Measurements from ENCODE around the gene APOBR. TPM values are rescaled to one million over a fixed set of nuclear protein-coding genes. Genes with fewer than 3 reads are reported as not detected.

Gene APOBR
- total RNA-seq, 5 donors from 2014 or later (not counting 1 experiment from before 2014, with no cell fraction given) = 6.4 to 16.9 (median 10.3) TPM

DNA sequence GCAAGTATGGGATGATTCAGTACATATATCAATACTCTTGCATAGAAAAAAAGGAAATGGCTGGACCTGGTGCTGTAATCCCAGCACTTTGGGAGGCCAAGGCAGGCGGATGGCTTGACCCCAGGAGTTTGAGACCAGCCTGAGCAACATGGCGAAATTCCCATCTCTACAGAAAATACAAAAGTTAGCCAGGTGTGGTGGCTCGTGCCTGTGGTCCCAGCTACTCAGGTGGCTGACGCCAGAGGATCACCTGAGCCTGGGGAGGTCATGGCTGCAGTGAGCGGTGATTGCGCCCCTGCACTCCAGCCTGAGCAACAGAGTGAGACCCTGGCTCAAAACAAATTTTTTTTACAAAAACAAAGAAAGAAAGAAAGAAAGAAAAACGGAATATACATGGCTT, 52.2 kb downstream of the APOBR start:
- Mint-ChIP-seq H3K36me3 (no peaks in the 10 kb centered on the region), H3K4me1 (peaks cover 11 to 15% (median 12%) of the 10 kb centered on the region in 3 donors), H3K4me3 (no peak overlapping the region), H3K9me3 (no peaks in the 10 kb centered on the region), H3K27me3 (no peaks in the 10 kb centered on the region), H3K27ac (no peak overlapping the region)
- ChIA-PET POLR2A (no interaction called here), CTCF (no interaction called here)
- ATAC-seq (replicated peaks in 1 of 4) (no peak), DNase-seq (no peak)
- Histone ChIP-seq H3K27me3 (replicated peaks in 1 of 2; ENCODE audit: control insufficient read depth in 2 of 2, extremely low read depth in 1 of 2, insufficient read depth in 2 of 2, low read length in 1 of 2) (peaks cover 0 to 4% of the 10 kb centered on the region in 2 experiments), H3K9me3 (no peaks in the 10 kb centered on the region), H3K4me1 (ENCODE audit: control insufficient read depth in 1 of 2, extremely low read depth in 1 of 2, insufficient read depth in 2 of 2, low read length in 2 of 2) (peaks cover 3 to 4% of the 10 kb centered on the region in 2 experiments), H3K27ac (ENCODE audit: low read length) (no peak overlapping the region), H3K4me3 (ENCODE audit: control insufficient read depth in 1 of 2, extremely low read depth in 1 of 2, low read length in 1 of 2) (no peak overlapping the region), H3K36me3 (ENCODE audit: control insufficient read depth in 2 of 2, extremely low read depth in 1 of 2, insufficient read depth in 1 of 2, low read length in 1 of 2) (no peaks in the 10 kb centered on the region)
- WGBS (ENCODE audit: insufficient coverage) = 84% methylated on average over 3 of the region's 7 CpGs

DNA sequence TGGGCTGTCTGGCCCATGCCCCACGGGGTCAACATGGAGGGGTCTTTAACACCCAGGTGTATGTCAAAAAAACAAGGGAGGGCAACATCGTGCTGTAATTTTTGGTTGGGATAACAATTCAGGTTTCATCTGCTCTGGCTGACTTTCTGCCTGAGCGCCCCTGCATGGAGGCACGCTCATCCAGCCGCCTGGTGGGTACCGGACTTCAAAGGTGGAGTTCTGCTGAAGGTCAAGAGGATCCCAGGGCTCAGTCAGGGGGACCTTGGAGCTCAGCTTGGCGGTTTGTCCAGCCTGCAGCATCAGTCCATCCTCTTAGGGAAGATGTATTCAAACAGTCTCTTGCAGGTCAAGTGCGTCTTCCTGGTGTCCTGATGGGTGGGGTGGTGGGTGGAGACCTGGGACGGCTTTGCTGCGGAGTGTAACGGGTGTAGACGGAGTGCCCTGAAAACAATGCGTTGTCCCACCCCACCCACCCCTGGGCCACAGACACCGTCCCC, 53.9 kb downstream of the APOBR start:
- 92% methylated on average over 8 of the region's 14 CpGs for WGBS (ENCODE audit: insufficient coverage)
- peaks cover 3 to 8% of the 10 kb centered on the region in 2 experiments for H3K4me1 ChIP-seq (ENCODE audit: control insufficient read depth in 1 of 2, extremely low read depth in 1 of 2, insufficient read depth in 2 of 2, low read length in 2 of 2)
- H3K36me3 ChIP-seq (ENCODE audit: control insufficient read depth in 2 of 2, extremely low read depth in 1 of 2, insufficient read depth in 1 of 2, low read length in 1 of 2) = no peaks in the 10 kb centered on the region
- H3K36me3 Mint-ChIP-seq = no peaks in the 10 kb centered on the region
- H3K9me3 ChIP-seq = no peaks in the 10 kb centered on the region
- ATAC-seq (replicated peaks in 1 of 4) (no peak), DNase-seq (no peak)
- H3K4me3 ChIP-seq (ENCODE audit: control insufficient read depth in 1 of 2, extremely low read depth in 1 of 2, low read length in 1 of 2) = no peak overlapping the region
- ChIA-PET POLR2A (no interaction called here), CTCF (interaction anchor here (0.5 kb wide), 2 partner anchors 23 to 525 kb away, joined by 3 read pairs; no protein-coding TSS in a partner anchor)
- H3K4me1 Mint-ChIP-seq = peaks cover 0 to 12% (median 7%) of the 10 kb centered on the region in 3 donors
- no peak overlapping the region for H3K27ac Mint-ChIP-seq
- H3K27me3 ChIP-seq (replicated peaks in 1 of 2; ENCODE audit: control insufficient read depth in 2 of 2, extremely low read depth in 1 of 2, insufficient read depth in 2 of 2, low read length in 1 of 2) = peaks cover 0 to 4% of the 10 kb centered on the region in 2 experiments
- H3K27me3 Mint-ChIP-seq = no peaks in the 10 kb centered on the region
- no peak overlapping the region for H3K4me3 Mint-ChIP-seq
- H3K27ac ChIP-seq (ENCODE audit: low read length) = no peak overlapping the region
- H3K9me3 Mint-ChIP-seq = no peaks in the 10 kb centered on the region

Other genes starting within 250 kb of the APOBR start
- gene SBK1, start 202.1 kb upstream of the APOBR start, total RNA-seq = 10 to 100 TPM; 21.8 to 26.3 (median 23.4) TPM
- 1 to 10 TPM in 3 of 5 donors, under 1 TPM in 2; 0.70 to 4.6 (median 3.2) TPM for gene NPIPB6, start 131.1 kb upstream of the APOBR start, total RNA-seq
- 10 to 100 TPM in 4 of 5 donors, 1 to 10 TPM in 1; 9.2 to 63.5 (median 42.2) TPM for gene EIF3CL, start 90.8 kb upstream of the APOBR start, total RNA-seq
- under 1 TPM; 0.25 to 0.88 (median 0.39) TPM for gene NPIPB7, start 22.3 kb upstream of the APOBR start, total RNA-seq
- 10 to 100 TPM; 48.4 to 68.6 (median 61.1) TPM for gene CLN3, start 2.6 kb upstream of the APOBR start, total RNA-seq
- gene IL27, start 12.2 kb downstream of the APOBR start, total RNA-seq = not detected
- gene NUPR1, start 44.3 kb downstream of the APOBR start, total RNA-seq = under 1 TPM in 3 of 5 donors, not detected in 2; 0.70 to 0.99 (median 0.98) TPM
- 10 to 100 TPM; 52.6 to 79.3 (median 74.6) TPM for gene SGF29, start 59.3 kb downstream of the APOBR start, total RNA-seq
- gene SULT1A2, start 102.4 kb downstream of the APOBR start, total RNA-seq = under 1 TPM in 3 of 5 donors, not detected in 2; 0.30 to 0.62 (median 0.53) TPM
- gene SULT1A1, start 115.4 kb downstream of the APOBR start, total RNA-seq = 10 to 100 TPM; 13.3 to 19.0 (median 15.8) TPM
- 1 to 10 TPM in 2 of 5 donors, under 1 TPM in 1, not detected in 2; 0.76 to 3.7 (median 2.1) TPM for gene NPIPB8, start 143.4 kb downstream of the APOBR start, total RNA-seq
- 100 to 1,000 TPM; 196 to 414 (median 337) TPM for gene EIF3C, start 216.8 kb downstream of the APOBR start, total RNA-seq